ENCODE results near the gene WBP4. TPM values are rescaled to one million over a fixed set of nuclear protein-coding genes. Genes with fewer than 3 reads are reported as not detected.

The WBP4 gene
- total and polyA plus RNA-seq, 9 of the 15 experiments (the other 6 are each of a cell fraction or from before 2014, with no cell fraction given), result 5.5 to 12.2 (median 7.9) TPM

DNA sequence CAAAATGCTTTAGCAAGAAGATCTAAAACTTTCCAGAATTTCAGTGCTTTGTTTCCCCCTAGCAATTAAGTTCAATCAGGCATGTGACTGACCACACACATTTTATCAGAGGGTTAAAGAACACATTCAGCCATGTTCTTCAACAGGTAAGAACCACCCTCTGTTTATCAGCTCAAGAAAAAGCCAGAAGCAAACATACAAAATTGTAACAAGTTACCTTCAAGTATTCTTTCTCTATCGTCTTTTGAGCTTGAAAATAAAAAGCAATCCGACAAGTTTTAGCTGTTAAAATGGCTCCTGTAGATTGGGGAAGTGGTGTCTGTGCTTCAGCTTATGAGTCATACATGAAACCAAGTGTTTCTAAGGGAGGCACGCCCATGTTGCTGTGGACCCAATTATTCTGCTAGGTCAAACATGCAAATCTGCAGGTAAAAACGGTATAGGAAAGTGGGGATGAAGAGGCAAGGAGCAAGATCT lies 42.3 kb upstream of the WBP4 start, which contains the start of gene ELF1 (continued):
- TF ChIP-seq ZNF12 (CRISPR knock-in tag; IDR thresholded peaks at IDR 0.05), result no peak
- TF ChIP-seq RB1 (IDR thresholded peaks at IDR 0.05; ENCODE audit: low read depth), result no peak
- no peak for TF ChIP-seq KLF1 (tag; IDR thresholded peaks at IDR 0.05)
- no peak for TF ChIP-seq ZNF436 (CRISPR knock-in tag; IDR thresholded peaks at IDR 0.05)
- no peak for TF ChIP-seq ZNF124 (CRISPR knock-in tag; IDR thresholded peaks at IDR 0.05)
- TF ChIP-seq LEF1 (IDR thresholded peaks at IDR 0.05), result peak; percentile 73; the same call in 1 of the 2 replicates
- TF ChIP-seq RNF2 (IDR thresholded peaks at IDR 0.05), result no peak; the same call in 1 of the 2 replicates
- TF ChIP-seq CXXC5 (CRISPR knock-in tag; IDR thresholded peaks at IDR 0.05), result peak; percentile 20; the same call in 1 of the 2 replicates
- no peak for TF ChIP-seq SRSF9 (IDR thresholded peaks at IDR 0.05; ENCODE audit: borderline replicate concordance, low read depth, low read length)
- no peak for TF ChIP-seq CBFA2T3 (IDR thresholded peaks at IDR 0.05)
- TF ChIP-seq DPF2 (IDR thresholded peaks at IDR 0.05), result peak; percentile 83
- TF ChIP-seq FOXM1 (IDR thresholded peaks at IDR 0.05; ENCODE audit: low read depth), result 0 out of 2 replicates have a peak, but pooled peaks have one; percentile 36
- TF ChIP-seq FOXM1 (CRISPR knock-in tag; IDR thresholded peaks at IDR 0.05; ENCODE audit: low read depth), result no peak
- peak in 1 of 2 experiments; percentile 52; a peak in 1 of 4 replicates for TF ChIP-seq HDAC1 (IDR thresholded peaks at IDR 0.05)
- TF ChIP-seq MTF1 (CRISPR knock-in tag; IDR thresholded peaks at IDR 0.05; ENCODE audit: borderline replicate concordance), result no peak
- TF ChIP-seq POLR3A (IDR thresholded peaks at IDR 0.05; ENCODE audit: borderline replicate concordance, extremely low read depth, insufficient read depth, insufficient read length), result no peak
- TF ChIP-seq RFX1 (IDR thresholded peaks at IDR 0.05), result peak; percentile 62
- TF ChIP-seq KDM5B (IDR thresholded peaks at IDR 0.05; ENCODE audit: insufficient replicate concordance, low read depth, low read length), result no peak
- TF ChIP-seq ZNF324 (CRISPR knock-in tag; IDR thresholded peaks at IDR 0.05), result no peak
- TF ChIP-seq POLR2H (tag; IDR thresholded peaks at IDR 0.05; ENCODE audit: low read depth), result peak; percentile 82
- TF ChIP-seq PML (IDR thresholded peaks at IDR 0.05; ENCODE audit: low read length), result 0 out of 2 replicates have a peak, but pooled peaks have one; percentile 29
- no peak for TF ChIP-seq WHSC1 (IDR thresholded peaks at IDR 0.05; ENCODE audit: low read length)
- no peak for TF ChIP-seq HNRNPH1 (optimal IDR thresholded peaks at IDR 0.05; ENCODE audit: low read depth, low read length)
- no peak for TF ChIP-seq HOXB6 (CRISPR knock-in tag; IDR thresholded peaks at IDR 0.05; ENCODE audit: borderline replicate concordance)
- no peak for TF ChIP-seq CBX3 (IDR thresholded peaks at IDR 0.05; ENCODE audit: borderline replicate concordance in 1 of 2, low read length in 2 of 2)
- no peak for TF ChIP-seq ZNF184 (CRISPR knock-in tag; IDR thresholded peaks at IDR 0.05)
- TF ChIP-seq NCOA4 (IDR thresholded peaks at IDR 0.05; ENCODE audit: partially characterized antibody), result no peak
- TF ChIP-seq, protein P1, sequence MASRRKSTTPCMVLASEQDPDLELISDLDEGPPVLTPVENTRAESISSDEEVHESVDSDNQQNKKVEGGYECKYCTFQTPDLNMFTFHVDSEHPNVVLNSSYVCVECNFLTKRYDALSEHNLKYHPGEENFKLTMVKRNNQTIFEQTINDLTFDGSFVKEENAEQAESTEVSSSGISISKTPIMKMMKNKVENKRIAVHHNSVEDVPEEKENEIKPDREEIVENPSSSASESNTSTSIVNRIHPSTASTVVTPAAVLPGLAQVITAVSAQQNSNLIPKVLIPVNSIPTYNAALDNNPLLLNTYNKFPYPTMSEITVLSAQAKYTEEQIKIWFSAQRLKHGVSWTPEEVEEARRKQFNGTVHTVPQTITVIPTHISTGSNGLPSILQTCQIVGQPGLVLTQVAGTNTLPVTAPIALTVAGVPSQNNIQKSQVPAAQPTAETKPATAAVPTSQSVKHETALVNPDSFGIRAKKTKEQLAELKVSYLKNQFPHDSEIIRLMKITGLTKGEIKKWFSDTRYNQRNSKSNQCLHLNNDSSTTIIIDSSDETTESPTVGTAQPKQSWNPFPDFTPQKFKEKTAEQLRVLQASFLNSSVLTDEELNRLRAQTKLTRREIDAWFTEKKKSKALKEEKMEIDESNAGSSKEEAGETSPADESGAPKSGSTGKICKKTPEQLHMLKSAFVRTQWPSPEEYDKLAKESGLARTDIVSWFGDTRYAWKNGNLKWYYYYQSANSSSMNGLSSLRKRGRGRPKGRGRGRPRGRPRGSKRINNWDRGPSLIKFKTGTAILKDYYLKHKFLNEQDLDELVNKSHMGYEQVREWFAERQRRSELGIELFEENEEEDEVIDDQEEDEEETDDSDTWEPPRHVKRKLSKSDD (conservative IDR thresholded peaks at IDR 0.05; ENCODE audit: low read length), result no peak
- TF ChIP-seq DACH1 (IDR thresholded peaks at IDR 0.05; ENCODE audit: partially characterized antibody), result peak; percentile 14
- no peak for TF ChIP-seq PTRF (tag; IDR thresholded peaks at IDR 0.05)

Measured in K562 (cell line).